K562 treated with DMSO at 1 percent for 24 hours (cell line): Measurements from ENCODE around the gene SLC38A5. TPM values are rescaled to one million over a fixed set of nuclear protein-coding genes. Genes with fewer than 3 reads are reported as not detected.

Experiments
- total RNA-seq: library from RNA; unstranded; fragments of 300-600 nt; gene quantifications from 2 replicates; pipeline ENCODE4 v1.2.3, GENCODE V29; 2022; ENCODE audit warnings: low read depth; ENCODE audit not compliant: insufficient read depth

The SLC38A5 gene
- total RNA-seq: 27.2 and 36.4 TPM in 2 replicates

DNA sequence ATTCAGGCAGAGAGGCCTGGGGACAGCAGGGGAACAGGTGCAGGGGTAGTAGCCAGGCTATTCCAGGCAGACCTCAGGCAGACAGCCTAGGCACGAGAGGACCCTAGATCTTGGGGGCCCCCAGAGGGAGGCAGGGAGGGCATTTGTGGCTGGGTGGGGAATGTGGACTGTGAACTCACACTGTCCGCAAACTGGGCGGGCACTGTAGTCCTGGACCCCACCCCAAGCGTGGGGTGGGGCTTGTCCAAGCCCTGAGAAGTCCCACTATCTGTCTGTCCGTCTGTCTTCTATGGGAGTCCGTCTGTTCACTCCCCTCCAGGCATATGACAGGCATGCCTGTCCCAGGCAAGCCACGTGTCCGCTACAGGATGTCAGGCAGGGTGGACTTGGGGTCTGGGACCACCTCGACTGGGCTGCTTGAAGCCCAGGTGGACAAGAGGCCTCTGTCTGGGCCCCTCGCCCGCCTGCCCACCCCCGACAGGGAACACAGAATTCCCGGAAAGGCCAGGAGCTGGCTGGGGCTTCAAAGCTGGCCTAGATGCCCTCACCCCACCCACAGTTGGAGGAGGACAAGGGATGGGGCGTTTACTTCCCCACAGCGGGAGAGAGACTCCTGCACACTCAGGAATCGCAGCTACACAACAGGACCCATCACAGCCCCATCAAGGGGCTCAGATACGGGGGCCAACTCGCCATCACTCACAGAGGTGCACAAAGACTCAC lies at the start of gene SLC38A5:
SLC38A5 (minus strand) TSS at position 151 of the 723 bp plus-strand sequence. CDS start 2,336 bp downstream, outside the sequence.

DNA sequence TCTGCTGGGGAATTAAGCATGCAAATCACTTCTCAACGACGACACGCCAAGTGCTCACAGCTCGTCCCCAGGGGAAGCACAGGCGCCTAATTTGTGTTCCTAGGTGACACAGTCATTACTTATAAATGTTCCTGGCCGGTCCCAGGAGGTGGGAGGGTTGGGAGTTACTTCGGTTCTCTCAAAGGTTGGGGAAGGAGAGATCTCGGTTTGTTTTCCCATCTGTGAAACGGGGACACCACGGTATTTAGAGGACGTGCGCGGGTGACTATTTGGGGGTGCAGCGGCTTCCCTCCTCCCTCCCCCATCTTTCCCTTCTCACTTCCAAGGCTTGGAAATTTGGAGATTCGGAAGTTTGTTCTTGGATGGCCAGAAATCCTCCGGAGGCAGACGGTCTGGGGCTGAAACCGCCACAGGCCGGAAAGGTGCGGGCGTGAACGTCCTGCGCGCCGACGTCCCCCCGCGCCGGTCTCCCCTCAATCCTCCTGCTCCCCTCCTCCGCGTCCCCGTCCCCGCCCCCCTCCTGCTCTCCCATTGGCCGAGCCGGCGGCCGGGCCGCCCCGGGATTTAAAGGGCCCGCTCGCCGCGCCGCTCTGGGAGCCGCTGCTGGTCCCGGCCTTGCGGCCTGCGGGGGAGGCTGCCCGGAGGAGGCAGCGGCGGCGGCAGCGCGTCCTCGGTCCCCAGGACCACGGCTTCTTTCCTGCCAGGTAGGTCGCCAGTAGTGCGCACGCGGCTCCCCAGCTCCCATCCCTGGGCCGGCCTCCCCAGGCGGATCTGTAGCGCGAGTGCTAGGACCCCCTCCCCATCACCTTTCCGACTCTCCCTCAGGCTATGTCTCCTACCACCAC lies 38.6 kb upstream of the SLC38A5 start, which contains the start of gene PORCN:
PORCN (plus strand) TSS at position 593 of the 845 bp plus-strand sequence. CDS start 829 bp downstream, outside the sequence.

DNA sequence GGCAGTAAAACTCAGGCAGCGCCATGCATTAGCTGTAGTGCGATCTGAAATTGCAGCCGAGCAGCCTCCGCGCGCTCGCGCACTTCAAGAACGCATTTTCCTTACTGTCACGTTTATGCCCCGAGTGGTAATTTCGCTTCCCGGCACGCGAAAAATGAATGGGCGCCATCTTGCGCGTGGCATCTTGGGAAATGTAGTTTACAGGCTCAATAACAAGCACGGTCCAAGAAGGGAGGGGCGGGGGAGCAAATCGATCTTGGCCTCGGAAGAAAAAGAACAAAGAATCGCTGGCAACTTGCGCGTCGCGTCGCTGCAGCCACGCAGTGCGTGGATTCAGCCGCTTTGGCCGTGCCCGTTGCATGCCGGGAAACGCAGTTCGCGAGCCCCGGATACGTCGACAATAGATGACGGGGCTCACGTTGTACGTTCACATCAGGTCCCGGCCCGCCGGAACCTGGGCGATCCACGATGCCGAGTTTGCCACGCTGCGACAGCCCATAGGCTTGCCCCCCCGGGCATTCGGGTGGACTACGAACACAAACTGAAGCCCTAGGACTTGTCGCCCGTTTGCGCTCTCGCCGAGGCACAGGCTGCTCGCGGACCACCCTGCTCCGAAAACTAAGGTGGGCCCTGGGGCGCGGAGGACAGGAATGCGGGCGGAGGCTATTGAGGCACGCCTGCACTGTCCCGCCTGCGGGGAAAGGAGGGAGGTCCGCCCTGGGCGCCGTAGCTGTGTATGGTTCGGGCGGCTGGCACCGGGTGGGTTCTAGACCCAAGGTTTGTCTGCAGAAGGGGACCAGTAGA lies 5.9 kb upstream of the SLC38A5 start, which contains the start of gene FTSJ1:
FTSJ1 (plus strand) TSS at position 426 of the 804 bp plus-strand sequence. CDS start 1,849 bp downstream, outside the sequence.

DNA sequence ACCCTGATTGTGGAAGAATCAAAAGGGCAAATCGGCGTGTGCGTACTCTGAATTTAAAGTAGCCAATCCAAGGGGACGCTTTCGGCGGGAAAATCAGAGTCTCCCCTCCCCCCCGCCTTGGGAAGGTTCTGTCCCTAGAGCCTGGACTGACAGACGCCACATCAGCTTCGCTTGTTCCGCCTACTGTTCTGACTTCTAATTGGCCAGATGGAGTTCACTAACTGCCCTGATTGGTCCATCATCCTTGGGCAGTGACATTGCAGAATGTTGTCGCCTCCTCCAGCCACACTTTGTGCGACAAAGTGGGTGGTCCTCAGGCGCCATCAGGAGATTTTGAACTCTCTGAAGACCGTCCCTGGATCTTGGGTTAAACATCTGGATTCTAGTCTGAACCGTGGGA lies 58.2 kb downstream of the SLC38A5 start, which contains the start of gene SSX4B:
SSX4B (minus strand) TSS at position 101 of the 400 bp plus-strand sequence. CDS start 588 bp downstream, outside the sequence.

Other genes with a start within 250 kb of the SLC38A5 start
- 80.4 and 98.9 TPM in 2 replicates for gene SSX1, start 214.9 kb downstream of the SLC38A5 start, total RNA-seq
- 36.3 and 37.7 TPM in 2 replicates for gene SSX3, start 113.6 kb downstream of the SLC38A5 start, total RNA-seq
- gene SSX4, start 86.7 kb downstream of the SLC38A5 start, total RNA-seq: 14.1 TPM in 1 of 2 replicates, not detected in the other
- 9.5 and 22.0 TPM in 2 replicates for gene SSX4B, start 58.3 kb downstream of the SLC38A5 start, total RNA-seq
- gene FTSJ1, start 5.9 kb upstream of the SLC38A5 start, total RNA-seq: 45.6 and 45.9 TPM in 2 replicates
- gene PORCN, start 38.7 kb upstream of the SLC38A5 start, total RNA-seq: 6.7 and 11.1 TPM in 2 replicates
- gene EBP, start 51.5 kb upstream of the SLC38A5 start, total RNA-seq: 236 and 255 TPM in 2 replicates
- gene TBC1D25, start 69.5 kb upstream of the SLC38A5 start, total RNA-seq: 11.5 and 12.9 TPM in 2 replicates
- 60.6 and 67.0 TPM in 2 replicates for gene RBM3, start 104.2 kb upstream of the SLC38A5 start, total RNA-seq
- gene WDR13, start 127.2 kb upstream of the SLC38A5 start, total RNA-seq: 93.9 and 94.4 TPM in 2 replicates
- gene WAS, start 213.5 kb upstream of the SLC38A5 start, total RNA-seq: 20.6 and 24.7 TPM in 2 replicates
- gene SUV39H1, start 226.5 kb upstream of the SLC38A5 start, total RNA-seq: 39.3 and 40.4 TPM in 2 replicates